Regular cardiac myocyte (primary cell): ENCODE data around the gene NAGPA. TPM values are rescaled to one million over a fixed set of nuclear protein-coding genes. Genes with fewer than 3 reads are reported as not detected.

Source experiments
- total RNA-seq: library from RNA; depleted of rRNA; stranded (reverse); fragments of >200 nt; gene quantifications from 2 replicates; pipeline ENCODE4 v1.2.3, GENCODE V29; 2014

NAGPA gene, protein sequence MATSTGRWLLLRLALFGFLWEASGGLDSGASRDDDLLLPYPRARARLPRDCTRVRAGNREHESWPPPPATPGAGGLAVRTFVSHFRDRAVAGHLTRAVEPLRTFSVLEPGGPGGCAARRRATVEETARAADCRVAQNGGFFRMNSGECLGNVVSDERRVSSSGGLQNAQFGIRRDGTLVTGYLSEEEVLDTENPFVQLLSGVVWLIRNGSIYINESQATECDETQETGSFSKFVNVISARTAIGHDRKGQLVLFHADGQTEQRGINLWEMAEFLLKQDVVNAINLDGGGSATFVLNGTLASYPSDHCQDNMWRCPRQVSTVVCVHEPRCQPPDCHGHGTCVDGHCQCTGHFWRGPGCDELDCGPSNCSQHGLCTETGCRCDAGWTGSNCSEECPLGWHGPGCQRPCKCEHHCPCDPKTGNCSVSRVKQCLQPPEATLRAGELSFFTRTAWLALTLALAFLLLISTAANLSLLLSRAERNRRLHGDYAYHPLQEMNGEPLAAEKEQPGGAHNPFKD
- total RNA-seq = 9.4 and 16.1 TPM in 2 replicates

DNA sequence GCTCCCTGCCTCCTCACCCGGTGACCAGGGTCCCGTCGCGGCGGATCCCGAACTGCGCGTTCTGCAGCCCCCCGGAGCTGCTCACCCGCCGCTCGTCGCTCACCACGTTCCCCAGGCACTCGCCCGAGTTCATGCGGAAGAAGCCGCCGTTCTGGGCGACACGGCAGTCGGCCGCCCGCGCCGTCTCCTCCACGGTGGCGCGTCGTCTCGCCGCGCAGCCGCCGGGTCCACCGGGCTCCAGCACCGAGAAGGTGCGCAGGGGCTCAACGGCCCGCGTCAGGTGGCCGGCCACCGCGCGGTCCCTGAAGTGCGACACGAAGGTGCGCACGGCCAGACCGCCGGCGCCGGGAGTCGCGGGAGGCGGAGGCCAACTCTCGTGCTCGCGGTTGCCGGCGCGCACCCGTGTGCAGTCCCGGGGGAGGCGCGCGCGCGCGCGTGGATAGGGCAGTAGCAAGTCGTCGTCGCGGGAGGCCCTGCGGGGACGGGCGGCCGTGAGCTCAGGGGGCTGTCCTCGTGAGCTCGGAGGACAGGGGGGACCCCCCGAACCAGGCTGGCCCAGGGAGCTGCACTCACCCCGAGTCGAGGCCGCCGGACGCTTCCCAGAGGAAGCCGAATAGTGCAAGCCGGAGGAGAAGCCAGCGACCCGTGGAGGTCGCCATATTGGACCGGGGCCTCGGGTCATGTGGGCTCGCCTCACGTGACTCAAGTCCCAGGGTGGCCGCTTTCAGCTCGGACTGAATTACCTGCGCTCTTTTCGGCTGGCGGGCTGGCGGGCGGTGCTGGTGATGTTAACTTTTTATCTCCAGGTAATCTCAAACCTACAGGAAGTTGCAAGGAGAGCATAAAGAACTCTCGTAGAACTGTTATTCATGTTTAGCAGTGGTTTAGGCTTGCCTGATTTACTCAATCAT is at the start of gene NAGPA:
NAGPA (minus strand) TSS at position 680 of the 911 bp plus-strand sequence; CDS start at position 659, 21 bp downstream.

DNA sequence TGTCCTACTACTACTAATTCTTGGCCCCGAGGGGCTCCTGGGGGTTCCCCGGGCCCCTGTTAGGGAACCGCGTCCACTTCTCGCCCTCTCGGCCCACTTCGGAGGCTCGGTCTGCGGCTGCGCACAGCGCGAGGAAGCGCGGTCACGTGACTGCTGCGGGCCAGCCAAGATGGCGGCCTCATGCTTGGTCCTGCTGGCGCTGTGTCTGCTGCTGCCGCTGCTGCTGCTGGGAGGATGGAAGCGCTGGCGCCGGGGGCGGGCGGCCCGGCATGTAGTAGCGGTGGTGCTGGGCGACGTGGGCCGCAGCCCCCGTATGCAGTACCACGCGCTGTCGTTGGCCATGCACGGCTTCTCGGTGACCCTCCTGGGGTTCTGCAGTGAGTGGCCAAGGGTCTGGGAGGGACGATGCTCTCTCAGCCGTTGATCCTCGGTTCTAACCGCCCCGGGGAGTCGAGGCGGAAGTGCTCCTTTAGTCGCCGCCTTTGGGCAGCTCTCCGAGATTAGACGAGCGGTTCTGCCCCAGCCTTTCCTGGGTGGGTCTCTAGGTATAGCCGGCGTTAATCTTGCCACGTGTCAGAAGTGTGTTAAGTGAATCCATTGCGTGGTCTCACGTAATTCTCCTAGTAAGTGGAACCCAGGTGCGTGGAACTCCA is 38.1 kb upstream of the NAGPA start, which contains the start of gene ALG1:
ALG1 (plus strand) TSS at position 163 of the 653 bp plus-strand sequence; CDS start at position 170, 7 bp downstream.

GRCh38 chr16:5065813-5066212 is 32.1 kb upstream of the NAGPA start, which contains the start of gene C16orf89:
TSS of gene C16orf89 (minus strand) at chr16:5065956. CDS start at chr16:5065908, 48 bp downstream.

Other genes with a start within 250 kb of the NAGPA start
- not detected in 2 replicates for gene SEPTIN12, start 245.6 kb downstream of the NAGPA start, total RNA-seq
- gene SMIM22, start 238.6 kb downstream of the NAGPA start, total RNA-seq = not detected in 2 replicates
- 16.6 and 21.1 TPM in 2 replicates for gene ROGDI, start 231.3 kb downstream of the NAGPA start, total RNA-seq
- 43.4 and 62.9 TPM in 2 replicates for gene GLYR1, start 186.6 kb downstream of the NAGPA start, total RNA-seq
- gene UBN1, start 186.5 kb downstream of the NAGPA start, total RNA-seq = 20.9 and 21.7 TPM in 2 replicates
- 1.5 and 11.6 TPM in 2 replicates for gene PPL, start 96.8 kb downstream of the NAGPA start, total RNA-seq
- gene SEC14L5, start 75.6 kb downstream of the NAGPA start, total RNA-seq = 0.28 TPM in 1 of 2 replicates, not detected in the other
- 1.1 TPM in 1 of 2 replicates, not detected in the other for gene C16orf89, start 32.0 kb upstream of the NAGPA start, total RNA-seq
- 34.4 and 52.1 TPM in 2 replicates for gene ALG1, start 37.9 kb upstream of the NAGPA start, total RNA-seq
- 6.5 and 20.1 TPM in 2 replicates for gene EEF2KMT, start 63.9 kb upstream of the NAGPA start, total RNA-seq